K562 (cell line): Measurements from ENCODE around the gene GANAB. TPM values are rescaled to one million over a fixed set of nuclear protein-coding genes. Genes with fewer than 3 reads are reported as not detected.

Experiments
- AFF1 ChIP-seq, 2 experiments: fragments of 450-650 bp; IDR thresholded peaks; 2 replicates each; pipeline ENCODE4 v1.6.1; 2018; ENCODE audit warnings: mild to moderate bottlenecking in 2 of 2, low read depth in 1 of 2; ENCODE audit not compliant: partially characterized antibody in 2 of 2
- EHMT2 ChIP-seq: fragments of 450-650 bp; IDR thresholded peaks from 2 replicates; pipeline ENCODE4 v1.6.1; 2018; ENCODE audit warnings: antibody characterized with exemption
- GATAD2A ChIP-seq: fragments of 450-650 bp; IDR thresholded peaks from 2 replicates; pipeline ENCODE4 v1.6.1; 2017
- HNRNPLL ChIP-seq: fragments of 200-400 bp; formaldehyde crosslinking; IDR thresholded peaks from 2 replicates; pipeline ENCODE4 v1.6.1; 2017; ENCODE audit warnings: low read length, low read depth, mild to moderate bottlenecking; ENCODE audit not compliant: poor library complexity, severe bottlenecking
- JUNB ChIP-seq: fragments of 450-650 bp; formaldehyde crosslinking; conservative IDR thresholded peaks from 2 replicates; pipeline ENCODE4 v1.4.0; 2020; ENCODE audit warnings: mild to moderate bottlenecking
- KAT8 ChIP-seq: fragments of 450-650 bp; IDR thresholded peaks from 2 replicates; pipeline ENCODE4 v1.6.1; 2016; ENCODE audit warnings: low read depth, mild to moderate bottlenecking
- NFE2L1 ChIP-seq: fragments of 450-650 bp; IDR thresholded peaks from 2 replicates; pipeline ENCODE4 v1.6.1; 2016; ENCODE audit warnings: missing genetic modification characterization, low read depth, mild to moderate bottlenecking, missing compliant biosample characterization, moderate library complexity, borderline replicate concordance
- NFRKB ChIP-seq: fragments of 450-650 bp; IDR thresholded peaks from 2 replicates; pipeline ENCODE4 v1.6.1; 2016; ENCODE audit warnings: low read depth
- PBX2 ChIP-seq, 2 experiments: IDR thresholded peaks in 1 of 2; conservative IDR thresholded peaks in 1 of 2; 2 replicates each; pipeline ENCODE4 v1.6.1; 2016; ENCODE audit warnings: low read depth in 2 of 2, mild to moderate bottlenecking in 1 of 2, missing compliant biosample characterization in 1 of 2, missing genetic modification characterization in 1 of 2, moderate library complexity in 1 of 2
- POLR2AphosphoS5 ChIP-seq: IDR thresholded peaks from 2 replicates; pipeline ENCODE4 v1.6.1; 2011; ENCODE audit warnings: mild to moderate bottlenecking, low read depth, low read length, moderate library complexity; ENCODE audit not compliant: control insufficient read depth, insufficient read depth
- POLR2H ChIP-seq: IDR thresholded peaks from 2 replicates; pipeline ENCODE4 v1.6.1; 2016; ENCODE audit warnings: missing genetic modification characterization, low read depth, mild to moderate bottlenecking, control low read depth, missing compliant biosample characterization, moderate library complexity
- SNAPC5 ChIP-seq: fragments of 250-450 bp; sonication (Bioruptor Pico); IDR thresholded peaks from 2 replicates; pipeline ENCODE4 v1.8.0; 2021; ENCODE audit warnings: moderate library complexity, mild to moderate bottlenecking, inconsistent platforms
- ZEB2 ChIP-seq: fragments of 450-650 bp; IDR thresholded peaks from 2 replicates; pipeline ENCODE4 v1.6.1; 2016
- ZNF174 ChIP-seq: fragments of 250-450 bp; sonication (Bioruptor Pico); IDR thresholded peaks from 2 replicates; pipeline ENCODE4 v1.4.0; 2020; ENCODE audit warnings: mild to moderate bottlenecking
- ZNF57 ChIP-seq: fragments of 450-650 bp; formaldehyde crosslinking; IDR thresholded peaks from 2 replicates; pipeline ENCODE4 v1.4.0; 2020; ENCODE audit warnings: mild to moderate bottlenecking, moderate library complexity
- polyA plus RNA-seq, 8 experiments: library from polyadenylated mRNA; depleted of rRNA in 4 of 8; stranded (reverse) in 5 of 8; unstranded in 3 of 8; fragments of >200 nt; fragmentation: Nextera tagmentation in 2 of 8; fragmentation: Illumina TruSeq in 1 of 8; extraction: Ambion mirVana in 2 of 8; extraction: Trizol in 1 of 8; gene quantifications; 2 replicates each; pipeline versions ENCODE4 v1.2.1 to v1.2.3, GENCODE V29; 2011 to 2014; ENCODE audit warnings: inconsistent platforms in 1 of 8, missing spikeins in 1 of 8
- total RNA-seq, 7 experiments: library from RNA; depleted of rRNA in 6 of 7; stranded (reverse); fragments of >200 nt in 6 of 7; fragmentation: Illumina TruSeq in 2 of 7; extraction: Trizol in 2 of 7; gene quantifications; 2 replicates each; pipeline versions ENCODE4 v1.2.1 to v1.2.3, GENCODE V29; 2011 to 2021; ENCODE audit warnings: low replicate concordance in 1 of 7
- TF ChIP-seq, protein P1 (sequence below): fragments of 200-400 bp; formaldehyde crosslinking; IDR thresholded peaks from 2 replicates; pipeline ENCODE4 v1.6.1; 2017; ENCODE audit warnings: mild to moderate bottlenecking, low read depth, low read length, moderate library complexity
- TF ChIP-seq, protein P2 (sequence below): fragments of 250-450 bp; sonication (Bioruptor Pico); IDR thresholded peaks from 2 replicates; pipeline ENCODE4 v1.8.0; 2022; ENCODE audit warnings: moderate library complexity, mild to moderate bottlenecking, inconsistent platforms

Gene GANAB
- total and polyA plus RNA-seq, 9 of the 15 experiments (the other 6 are each of a cell fraction or from before 2014, with no cell fraction given): 6.5 to 284 (median 161) TPM

GRCh38 chr11:62601372-62602140, 44.9 kb downstream of the GANAB start, which contains the start of gene MTA2 (continued):
- TF ChIP-seq, protein P1, sequence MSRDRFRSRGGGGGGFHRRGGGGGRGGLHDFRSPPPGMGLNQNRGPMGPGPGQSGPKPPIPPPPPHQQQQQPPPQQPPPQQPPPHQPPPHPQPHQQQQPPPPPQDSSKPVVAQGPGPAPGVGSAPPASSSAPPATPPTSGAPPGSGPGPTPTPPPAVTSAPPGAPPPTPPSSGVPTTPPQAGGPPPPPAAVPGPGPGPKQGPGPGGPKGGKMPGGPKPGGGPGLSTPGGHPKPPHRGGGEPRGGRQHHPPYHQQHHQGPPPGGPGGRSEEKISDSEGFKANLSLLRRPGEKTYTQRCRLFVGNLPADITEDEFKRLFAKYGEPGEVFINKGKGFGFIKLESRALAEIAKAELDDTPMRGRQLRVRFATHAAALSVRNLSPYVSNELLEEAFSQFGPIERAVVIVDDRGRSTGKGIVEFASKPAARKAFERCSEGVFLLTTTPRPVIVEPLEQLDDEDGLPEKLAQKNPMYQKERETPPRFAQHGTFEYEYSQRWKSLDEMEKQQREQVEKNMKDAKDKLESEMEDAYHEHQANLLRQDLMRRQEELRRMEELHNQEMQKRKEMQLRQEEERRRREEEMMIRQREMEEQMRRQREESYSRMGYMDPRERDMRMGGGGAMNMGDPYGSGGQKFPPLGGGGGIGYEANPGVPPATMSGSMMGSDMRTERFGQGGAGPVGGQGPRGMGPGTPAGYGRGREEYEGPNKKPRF: no peak
- TF ChIP-seq POLR2H (tag) (no peak; the same call in 1 of the 2 replicates), AFF1 (IDR thresholded peaks at IDR 0.05; ENCODE audit: low read depth in 1 of 2, partially characterized antibody in 2 of 2) (no peak), SNAPC5 (no peak), POLR2AphosphoS5 (peak; percentile 67), EHMT2 (no peak), GATAD2A (peak; percentile 87; the same call in 1 of the 2 replicates), ZNF57 (CRISPR knock-in tag) (no peak), PBX2 (CRISPR knock-in tag; IDR thresholded peaks at IDR 0.05; ENCODE audit: low read depth) (no peak), PBX2 (tag; conservative IDR thresholded peaks at IDR 0.05; ENCODE audit: low read depth) (no peak), HNRNPLL (peak; percentile 37), NFE2L1 (tag) (no peak), NFRKB (no peak), JUNB (no peak), KAT8 (no peak), ZEB2 (no peak), ZNF174 (CRISPR knock-in tag) (no peak)
- TF ChIP-seq, protein P2, sequence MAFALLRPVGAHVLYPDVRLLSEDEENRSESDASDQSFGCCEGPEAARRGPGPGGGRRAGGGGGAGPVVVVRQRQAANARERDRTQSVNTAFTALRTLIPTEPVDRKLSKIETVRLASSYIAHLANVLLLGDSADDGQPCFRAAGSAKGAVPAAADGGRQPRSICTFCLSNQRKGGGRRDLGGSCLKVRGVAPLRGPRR: no peak
